ENCODE results near the gene PCDHA5.
"Not testable (repeated sequence)": the region's sequence is repeated elsewhere in the genome, so short reads cannot be mapped to it uniquely, and the experiment has no call there.

GRCh38 chr5:140787422-140787821 is 34.0 kb upstream of the PCDHA5 start:
- not testable (repeated sequence) for TF ChIP-seq CTCF (IDR thresholded peaks at IDR 0.05 in 2 of 3, conservative IDR thresholded peaks at IDR 0.05 in 1 of 3; ENCODE audit: control insufficient read depth in 2 of 3, extremely low read depth in 1 of 3, insufficient read depth in 1 of 3, low read depth in 3 of 3, low read length in 3 of 3); MTA3 (IDR thresholded peaks at IDR 0.05; ENCODE audit: borderline replicate concordance, low read length); YBX1 (IDR thresholded peaks at IDR 0.05)
